Mesodermal cell (in vitro differentiated cells): Measurements from ENCODE around the gene ETNK1.

Source experiments
- H3K27ac ChIP-seq: 2 replicates; pipeline ENCODE4 v1.7.0; 2013; ENCODE audit warnings: mild to moderate bottlenecking, low read depth, low read length, moderate library complexity; ENCODE audit not compliant: severe bottlenecking
- H3K36me3 ChIP-seq: 2 replicates; pipeline ENCODE4 v1.7.1; 2013; ENCODE audit warnings: mild to moderate bottlenecking, low read length, moderate library complexity; ENCODE audit not compliant: control insufficient read depth, insufficient read depth
- H3K4me1 ChIP-seq: one replicate; pipeline ENCODE4 v1.7.1; 2013; ENCODE audit warnings: mild to moderate bottlenecking, low read length; ENCODE audit not compliant: insufficient read depth, control insufficient read depth, poor library complexity, severe bottlenecking
- H3K4me3 ChIP-seq: 2 replicates; pipeline ENCODE4 v1.7.0; 2013; ENCODE audit warnings: low read length, control low read depth, mild to moderate bottlenecking; ENCODE audit not compliant: insufficient read depth, poor library complexity, severe bottlenecking; ENCODE audit errors: extremely low read depth
- H3K9me3 ChIP-seq: 2 replicates; pipeline ENCODE4 v1.7.1; 2013; ENCODE audit warnings: mild to moderate bottlenecking, low read length, moderate library complexity; ENCODE audit not compliant: control insufficient read depth
- WGBS, 2 experiments: methylation state at CpG; one replicate each; pipeline ENCODE4 v1.1.5; 2013; ENCODE audit warnings: missing lambda C conversion rate in 2 of 2; ENCODE audit not compliant: insufficient coverage in 2 of 2; 5-methylcytosine and 5-hydroxymethylcytosine counted together

Gene ETNK1

GRCh38 chr12:22634883-22635282 lies 9.9 kb downstream of the ETNK1 start:
- H3K27ac ChIP-seq: no peak overlapping the region
- H3K4me3 ChIP-seq: no peak overlapping the region
- 100% methylated on average over 1 of the region's 3 CpGs for WGBS, 2 experiments
- H3K9me3 ChIP-seq: no peaks in the 10 kb centered on the region
- H3K36me3 ChIP-seq: peaks cover 17% of the 10 kb centered on the region
- H3K4me1 ChIP-seq: no peaks in the 10 kb centered on the region

- WGBS, 2 experiments: 55 to 63% methylated on average over 1 of the region's 1 CpG
- H3K4me1 ChIP-seq: no peaks in the 10 kb centered on the region
- H3K4me3 ChIP-seq: no peak overlapping the region
- H3K27ac ChIP-seq: no peak overlapping the region
- H3K9me3 ChIP-seq: no peaks in the 10 kb centered on the region
- H3K36me3 ChIP-seq: peaks cover 17% of the 10 kb centered on the region
Measured at GRCh38 chr12:22635812-22636211, 10.8 kb downstream of the ETNK1 start.

- 92 to 100% methylated on average over 2 of the region's 2 CpGs for WGBS, 2 experiments
Measured at GRCh38 chr12:22640851-22641250, 15.9 kb downstream of the ETNK1 start.

GRCh38 chr12:22641353-22642053 lies 16.5 kb downstream of the ETNK1 start:
- Histone ChIP-seq H3K4me3 (no peak overlapping the region), H3K27ac (no peak overlapping the region), H3K4me1 (no peaks in the 10 kb centered on the region), H3K36me3 (no peaks in the 10 kb centered on the region), H3K9me3 (no peaks in the 10 kb centered on the region)
- WGBS, 2 experiments: no CpG with 5 or more reads among the region's 3 CpGs

More at GRCh38 chr12:22640851-22641250, 15.9 kb downstream of the ETNK1 start:
- no peaks in the 10 kb centered on the region for H3K36me3 ChIP-seq
- no peaks in the 10 kb centered on the region for H3K9me3 ChIP-seq
- H3K27ac ChIP-seq: no peak overlapping the region
- no peaks in the 10 kb centered on the region for H3K4me1 ChIP-seq
- H3K4me3 ChIP-seq: no peak overlapping the region

- no peak overlapping the region for H3K4me3 ChIP-seq
- H3K36me3 ChIP-seq: peaks cover 12% of the 10 kb centered on the region
- H3K27ac ChIP-seq: no peak overlapping the region
- no peaks in the 10 kb centered on the region for H3K9me3 ChIP-seq
- WGBS, 2 experiments: no CpG with 5 or more reads among the region's 3 CpGs
- no peaks in the 10 kb centered on the region for H3K4me1 ChIP-seq
Measured at GRCh38 chr12:22648668-22649067, 23.7 kb downstream of the ETNK1 start.

GRCh38 chr12:22653075-22653474 lies 28.1 kb downstream of the ETNK1 start:
- H3K36me3 ChIP-seq: peaks cover 16% of the 10 kb centered on the region
- H3K9me3 ChIP-seq: no peaks in the 10 kb centered on the region
- no peak overlapping the region for H3K27ac ChIP-seq
- H3K4me1 ChIP-seq: peaks cover 2% of the 10 kb centered on the region
- whole genome bisulfite sequencing, 2 experiments: no CpG with 5 or more reads among the region's 2 CpGs
- H3K4me3 ChIP-seq: no peak overlapping the region

GRCh38 chr12:22653791-22654190 lies 28.8 kb downstream of the ETNK1 start:
- H3K36me3 ChIP-seq: peaks cover 16% of the 10 kb centered on the region
- H3K9me3 ChIP-seq: no peaks in the 10 kb centered on the region
- peaks cover 4% of the 10 kb centered on the region for H3K4me1 ChIP-seq
- no peak overlapping the region for H3K27ac ChIP-seq
- H3K4me3 ChIP-seq: no peak overlapping the region

GRCh38 chr12:22656376-22656775 lies 31.4 kb downstream of the ETNK1 start:
- H3K4me1 ChIP-seq: peaks cover 4% of the 10 kb centered on the region
- no peak overlapping the region for H3K27ac ChIP-seq
- no peaks in the 10 kb centered on the region for H3K9me3 ChIP-seq
- WGBS, 2 experiments: 96 to 100% methylated on average over 2 to 3 of the region's 5 CpGs
- H3K4me3 ChIP-seq: no peak overlapping the region
- peaks cover 14% of the 10 kb centered on the region for H3K36me3 ChIP-seq

- Histone ChIP-seq H3K27ac (no peak overlapping the region), H3K36me3 (peaks cover 11% of the 10 kb centered on the region), H3K4me1 (peaks cover 4% of the 10 kb centered on the region), H3K4me3 (no peak overlapping the region), H3K9me3 (no peaks in the 10 kb centered on the region)
- WGBS, 2 experiments: no CpG with 5 or more reads among the region's 1 CpG
Measured at GRCh38 chr12:22656831-22657230, 31.9 kb downstream of the ETNK1 start.

- Histone ChIP-seq H3K4me3 (no peak overlapping the region), H3K27ac (no peak overlapping the region), H3K9me3 (no peaks in the 10 kb centered on the region), H3K4me1 (peaks cover 4% of the 10 kb centered on the region), H3K36me3 (peaks cover 13% of the 10 kb centered on the region)
- WGBS, 2 experiments: no CpG with 5 or more reads among the region's 1 CpG
Measured at GRCh38 chr12:22657538-22657937, 32.6 kb downstream of the ETNK1 start.

GRCh38 chr12:22658214-22658613 lies 33.2 kb downstream of the ETNK1 start:
- Histone ChIP-seq H3K4me3 (no peak overlapping the region), H3K9me3 (no peaks in the 10 kb centered on the region), H3K27ac (no peak overlapping the region), H3K36me3 (peaks cover 14% of the 10 kb centered on the region), H3K4me1 (peaks cover 4% of the 10 kb centered on the region)
- WGBS, 2 experiments: 100% methylated on average over 1 of the region's 2 CpGs
